TTC549 (cell line): ENCODE data around the gene AKAP6.
A peak's percentile ranks its signal among the peaks of the same experiment; 100 is the strongest.

Source experiments
- FAIRE-seq: peaks from 2 replicates; lab custom pipeline; 2012; peaks lifted over from hg19 to GRCh38; lab: Jason Lieb, UNC

Gene AKAP6

GRCh38 chr14:32710731-32711680 lies 381.9 kb downstream of the AKAP6 start:
- FAIRE-seq = peak; percentile 32

GRCh38 chr14:32713856-32714255 lies 384.8 kb downstream of the AKAP6 start:
- FAIRE-seq = no peak

GRCh38 chr14:32719601-32720000 lies 390.5 kb downstream of the AKAP6 start:
- FAIRE-seq = no peak

GRCh38 chr14:32720927-32721326 lies 391.8 kb downstream of the AKAP6 start:
- no peak for FAIRE-seq

GRCh38 chr14:32722631-32723183 lies 393.6 kb downstream of the AKAP6 start:
- FAIRE-seq = no peak

GRCh38 chr14:32724867-32725471 lies 395.9 kb downstream of the AKAP6 start:
- no peak for FAIRE-seq

GRCh38 chr14:32726516-32726915 lies 397.4 kb downstream of the AKAP6 start:
- FAIRE-seq = no peak

GRCh38 chr14:32727832-32728231 lies 398.7 kb downstream of the AKAP6 start:
- no peak for FAIRE-seq

- no peak for FAIRE-seq
These were observed 399.4 kb downstream of the AKAP6 start for GRCh38 chr14:32728526-32728925.

GRCh38 chr14:32728976-32729375 lies 399.9 kb downstream of the AKAP6 start:
- no peak for FAIRE-seq

GRCh38 chr14:32731249-32731648 lies 402.2 kb downstream of the AKAP6 start:
- FAIRE-seq = no peak

GRCh38 chr14:32733015-32733414 lies 403.9 kb downstream of the AKAP6 start:
- no peak for FAIRE-seq

- FAIRE-seq = no peak
These were observed 405.2 kb downstream of the AKAP6 start for GRCh38 chr14:32734261-32734660.

GRCh38 chr14:32737621-32738020 lies 408.5 kb downstream of the AKAP6 start:
- FAIRE-seq = no peak

- FAIRE-seq = no peak
These were observed 409.2 kb downstream of the AKAP6 start for GRCh38 chr14:32738206-32738871.

GRCh38 chr14:32744811-32745445 lies 415.8 kb downstream of the AKAP6 start:
- no peak for FAIRE-seq

- FAIRE-seq = no peak
These were observed 425.1 kb downstream of the AKAP6 start for GRCh38 chr14:32754209-32754608.

- no peak for FAIRE-seq
These were observed 427.1 kb downstream of the AKAP6 start for GRCh38 chr14:32756173-32756572.

- FAIRE-seq = no peak
These were observed 427.7 kb downstream of the AKAP6 start for GRCh38 chr14:32756775-32757174.

- no peak for FAIRE-seq
These were observed 428.5 kb downstream of the AKAP6 start for GRCh38 chr14:32757568-32757967.

GRCh38 chr14:32761381-32761968 lies 432.4 kb downstream of the AKAP6 start:
- FAIRE-seq = no peak

- no peak for FAIRE-seq
These were observed 433.8 kb downstream of the AKAP6 start for GRCh38 chr14:32762886-32763285.
